Measurements from ENCODE around the gene CENPS. TPM values are rescaled to one million over a fixed set of nuclear protein-coding genes. Genes with fewer than 3 reads are reported as not detected.

Gene CENPS
- total RNA-seq, 4 donors from 2014 or later = 2.6 to 15.4 (median 6.2) TPM

DNA sequence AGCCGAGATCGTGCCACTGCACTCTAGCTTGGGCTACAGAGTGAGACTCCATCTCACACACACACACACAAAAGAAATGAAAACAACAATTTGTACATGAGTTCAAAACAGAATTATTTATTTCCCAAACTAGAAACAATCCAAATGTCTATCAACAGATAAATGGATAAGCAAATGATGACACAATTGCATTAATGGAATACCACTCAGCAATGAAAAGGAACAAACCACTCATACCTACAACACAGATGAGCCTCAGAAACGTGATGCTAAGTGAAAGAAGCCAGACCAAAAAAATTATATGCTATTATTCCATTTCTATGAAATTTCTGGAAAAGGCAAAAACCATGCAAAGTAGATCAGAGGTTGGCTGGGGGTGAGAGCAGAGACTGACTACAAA, 33.4 kb upstream of the CENPS start:
- Histone ChIP-seq H3K36me3 (no peaks in the 10 kb centered on the region), H3K9me3 (no peaks in the 10 kb centered on the region), H3K4me3 (no peak overlapping the region), H3K27ac (no peak overlapping the region), H3K4me1 (no peaks in the 10 kb centered on the region), H3K27me3 (no peaks in the 10 kb centered on the region)
- TF ChIP-seq, protein P1, sequence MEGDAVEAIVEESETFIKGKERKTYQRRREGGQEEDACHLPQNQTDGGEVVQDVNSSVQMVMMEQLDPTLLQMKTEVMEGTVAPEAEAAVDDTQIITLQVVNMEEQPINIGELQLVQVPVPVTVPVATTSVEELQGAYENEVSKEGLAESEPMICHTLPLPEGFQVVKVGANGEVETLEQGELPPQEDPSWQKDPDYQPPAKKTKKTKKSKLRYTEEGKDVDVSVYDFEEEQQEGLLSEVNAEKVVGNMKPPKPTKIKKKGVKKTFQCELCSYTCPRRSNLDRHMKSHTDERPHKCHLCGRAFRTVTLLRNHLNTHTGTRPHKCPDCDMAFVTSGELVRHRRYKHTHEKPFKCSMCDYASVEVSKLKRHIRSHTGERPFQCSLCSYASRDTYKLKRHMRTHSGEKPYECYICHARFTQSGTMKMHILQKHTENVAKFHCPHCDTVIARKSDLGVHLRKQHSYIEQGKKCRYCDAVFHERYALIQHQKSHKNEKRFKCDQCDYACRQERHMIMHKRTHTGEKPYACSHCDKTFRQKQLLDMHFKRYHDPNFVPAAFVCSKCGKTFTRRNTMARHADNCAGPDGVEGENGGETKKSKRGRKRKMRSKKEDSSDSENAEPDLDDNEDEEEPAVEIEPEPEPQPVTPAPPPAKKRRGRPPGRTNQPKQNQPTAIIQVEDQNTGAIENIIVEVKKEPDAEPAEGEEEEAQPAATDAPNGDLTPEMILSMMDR (IDR thresholded peaks at IDR 0.05) = no peak
- no peak for TF ChIP-seq POLR2A (IDR thresholded peaks at IDR 0.05)
- intact Hi-C loops (cut with DNase I; ENCODE audit: low total_unique reads) = no loop called here
- DNase-seq = no peak

DNA sequence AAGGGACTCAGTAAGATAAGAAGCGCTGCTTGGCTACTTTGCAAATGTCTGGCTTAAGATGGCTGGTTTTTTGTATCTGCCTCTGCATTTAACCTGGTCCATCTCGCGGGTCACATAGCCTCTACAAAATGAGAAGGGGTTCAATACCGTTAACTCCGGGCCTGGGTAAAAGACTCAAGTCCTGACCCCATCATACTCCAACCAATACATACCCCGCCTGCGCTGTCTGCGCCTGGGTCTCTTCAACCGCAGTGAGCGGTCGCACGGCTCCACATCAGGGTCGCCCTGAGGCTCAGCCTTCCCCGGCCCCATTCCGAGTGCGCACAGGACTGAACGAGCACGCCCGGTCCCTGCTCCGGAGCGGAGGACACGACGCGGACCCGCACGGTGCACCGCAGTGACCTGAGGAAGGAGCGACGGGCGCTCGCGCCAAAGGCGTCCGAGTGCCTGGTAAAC, 31.9 kb upstream of the CENPS start:
- H3K27ac ChIP-seq = peak overlapping the region; percentile 23 to 47
- H3K27me3 ChIP-seq = no peaks in the 10 kb centered on the region
- H3K4me1 ChIP-seq = no peaks in the 10 kb centered on the region
- H3K36me3 ChIP-seq = no peaks in the 10 kb centered on the region
- intact Hi-C loops (cut with DNase I; ENCODE audit: low total_unique reads) = no loop called here
- no peaks in the 10 kb centered on the region for H3K9me3 ChIP-seq
- TF ChIP-seq, protein P1 (IDR thresholded peaks at IDR 0.05) = no peak
- TF ChIP-seq POLR2A (IDR thresholded peaks at IDR 0.05) = no peak
- DNase-seq = no peak
- H3K4me3 ChIP-seq = peak overlapping the region; percentile 77 to 91

DNA sequence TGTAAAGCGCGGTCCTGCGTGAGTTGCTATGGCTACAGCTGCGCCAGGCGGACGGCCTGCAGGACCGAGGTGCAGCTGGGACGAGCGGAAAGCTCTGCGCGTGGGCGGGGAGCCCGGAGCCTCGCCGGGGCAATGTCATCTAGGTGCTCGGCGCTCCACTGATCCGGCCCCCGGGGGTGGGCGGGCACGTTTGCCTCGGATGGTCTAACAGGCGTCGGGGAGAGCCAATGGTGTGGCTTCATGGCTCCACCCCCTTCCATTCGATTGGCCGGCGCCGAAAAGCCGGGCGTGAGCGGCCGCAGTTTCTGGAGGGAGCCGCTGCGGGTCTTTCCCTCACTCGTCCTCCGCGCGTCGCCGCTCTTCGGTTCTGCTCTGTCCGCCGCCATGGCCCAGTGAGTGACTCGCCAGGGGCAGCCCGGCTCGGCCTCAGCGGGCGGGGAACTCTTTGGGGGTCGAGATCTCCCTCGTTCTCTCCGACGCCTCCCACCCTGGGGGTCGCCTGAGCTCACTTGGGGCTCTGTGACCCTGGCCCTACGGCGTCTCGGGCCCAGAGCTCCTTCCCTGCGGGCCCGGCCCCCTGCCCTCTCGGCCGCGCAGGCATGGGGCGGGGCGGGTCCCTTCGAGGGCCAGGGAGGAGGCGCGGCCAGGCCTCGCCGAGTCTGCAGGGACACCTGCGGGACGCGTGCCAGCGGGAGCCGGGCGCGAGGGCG, 31.3 kb upstream of the CENPS start, which contains the start of gene PGD:
Gene PGD, plus strand, starts transcription at position 331 of the 710 bp plus-strand sequence. Its CDS starts 54 bp downstream, at position 385.
- Histone ChIP-seq H3K4me3 (peak within 1 kb of the TSS; percentile 77 to 91), H3K27me3 (no peaks in the 10 kb centered on the region), H3K4me1 (no peaks in the 10 kb centered on the region), H3K9me3 (no peaks in the 10 kb centered on the region), H3K27ac (peak within 1 kb of the TSS; percentile 68 to 91), H3K36me3 (no peaks in the 10 kb centered on the region)
- TF ChIP-seq, protein P1 (IDR thresholded peaks at IDR 0.05) = peak in 2 of 4 experiments; percentile 17 to 20
- peak; percentile 47 to 73 for TF ChIP-seq POLR2A (IDR thresholded peaks at IDR 0.05)
- peak; percentile 97 to 98 for DNase-seq
- intact Hi-C loops (cut with DNase I; ENCODE audit: low total_unique reads) = no loop called here

DNA sequence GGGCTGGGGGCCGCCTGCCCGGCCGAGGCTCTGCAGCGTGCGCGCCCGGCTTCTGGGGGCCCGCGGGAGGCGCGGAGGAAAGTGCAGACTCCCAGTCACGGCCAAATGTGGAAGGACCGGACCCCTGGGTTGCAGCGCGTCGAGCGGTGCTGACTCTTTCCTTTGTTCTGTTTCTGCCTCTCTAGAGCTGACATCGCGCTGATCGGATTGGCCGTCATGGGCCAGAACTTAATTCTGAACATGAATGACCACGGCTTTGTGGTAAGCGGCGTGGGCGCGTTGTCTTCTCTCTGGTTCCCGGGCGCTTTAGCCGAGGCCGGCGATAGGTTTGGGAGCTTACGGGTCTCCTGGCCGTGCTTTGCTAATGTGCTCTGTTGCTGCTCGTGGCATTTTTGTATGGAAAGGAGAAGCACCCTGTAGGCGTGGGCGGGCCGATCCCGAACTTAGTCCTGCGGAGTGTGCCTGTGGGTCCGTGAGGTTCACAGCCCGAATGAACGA, 30.7 kb upstream of the CENPS start:
- H3K27me3 ChIP-seq = no peaks in the 10 kb centered on the region
- no peaks in the 10 kb centered on the region for H3K4me1 ChIP-seq
- intact Hi-C loops (cut with DNase I; ENCODE audit: low total_unique reads) = no loop called here
- no peaks in the 10 kb centered on the region for H3K9me3 ChIP-seq
- peak overlapping the region; percentile 77 to 91 for H3K4me3 ChIP-seq
- peak in 1 of 2 donors; percentile 31 for DNase-seq
- H3K27ac ChIP-seq = peak overlapping the region; percentile 68 to 91
- no peaks in the 10 kb centered on the region for H3K36me3 ChIP-seq
- TF ChIP-seq, protein P1 (IDR thresholded peaks at IDR 0.05) = no peak
- TF ChIP-seq POLR2A (IDR thresholded peaks at IDR 0.05) = no peak

DNA sequence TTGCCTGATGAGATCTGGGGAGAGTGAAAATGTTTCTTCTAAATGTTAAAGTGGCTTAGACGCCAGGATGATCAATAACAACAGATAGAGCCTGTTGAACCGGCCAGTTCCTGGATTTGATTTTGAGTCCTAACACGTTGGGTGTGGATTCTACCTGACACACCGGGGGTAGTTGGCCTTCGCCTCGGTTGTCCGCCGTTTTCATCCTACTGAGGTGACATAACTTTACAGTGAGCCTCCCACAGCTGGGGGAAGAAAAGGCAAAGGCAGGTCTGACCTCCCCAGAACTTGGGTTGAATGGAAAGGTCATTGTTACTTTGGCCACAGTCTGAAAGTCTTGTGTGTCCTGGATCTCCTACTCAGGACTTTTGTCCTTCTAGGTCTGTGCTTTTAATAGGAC, 30.2 kb upstream of the CENPS start:
- H3K27ac ChIP-seq = no peak overlapping the region
- intact Hi-C loops (cut with DNase I; ENCODE audit: low total_unique reads) = no loop called here
- H3K4me3 ChIP-seq = peak overlapping the region; percentile 77 to 91
- H3K4me1 ChIP-seq = no peaks in the 10 kb centered on the region
- TF ChIP-seq POLR2A (IDR thresholded peaks at IDR 0.05) = no peak
- TF ChIP-seq, protein P1 (IDR thresholded peaks at IDR 0.05) = no peak
- H3K9me3 ChIP-seq = no peaks in the 10 kb centered on the region
- no peaks in the 10 kb centered on the region for H3K36me3 ChIP-seq
- DNase-seq = no peak
- no peaks in the 10 kb centered on the region for H3K27me3 ChIP-seq
